Kidney epithelial cell (primary cell): ENCODE measurements around the gene ABLIM3. TPM values are rescaled to one million over a fixed set of nuclear protein-coding genes. Genes with fewer than 3 reads are reported as not detected.

ENCODE experiments used
- DNase-seq: peaks from one replicate; pipeline ENCODE4 v3.0.0-alpha.2; 2010; ENCODE audit warnings: low read depth
- H3K27me3 ChIP-seq: 2 replicates; pipeline ENCODE4 v1.6.0; 2011; ENCODE audit warnings: low read length; ENCODE audit not compliant: control insufficient read depth, insufficient read depth
- H3K36me3 ChIP-seq: 2 replicates; pipeline ENCODE4 v1.5.1; 2011; ENCODE audit warnings: low read length; ENCODE audit not compliant: control insufficient read depth, insufficient read depth
- H3K4me3 ChIP-seq: 2 replicates; pipeline ENCODE4 v1.5.1; 2011; ENCODE audit warnings: low read depth, mild to moderate bottlenecking, control low read depth, low read length
- CTCF ChIP-seq: IDR thresholded peaks from 2 replicates; pipeline ENCODE4 v1.5.1; 2011; ENCODE audit warnings: mild to moderate bottlenecking, moderate library complexity, low read length, control low read depth, inconsistent platforms; ENCODE audit not compliant: insufficient read depth, poor library complexity, severe bottlenecking
- total RNA-seq: library from RNA; depleted of rRNA; stranded (reverse); fragments of >200 nt; gene quantifications from 2 replicates; pipeline ENCODE4 v1.2.3, GENCODE V29; 2015

The ABLIM3 gene
- total RNA-seq, 1 donor from 2014 or later = 35.2 TPM

GRCh38 chr5:149254506-149254905, 113.2 kb downstream of the ABLIM3 start:
- DNase-seq = no peak
- Histone ChIP-seq H3K27me3 (no peaks in the 10 kb centered on the region), H3K36me3 (no peaks in the 10 kb centered on the region), H3K4me3 (no peak overlapping the region)
- no peak for TF ChIP-seq CTCF

GRCh38 chr5:149256451-149256850, 115.2 kb downstream of the ABLIM3 start:
- H3K36me3 ChIP-seq = no peaks in the 10 kb centered on the region
- DNase-seq = no peak
- H3K4me3 ChIP-seq = no peak overlapping the region
- no peak for TF ChIP-seq CTCF
- H3K27me3 ChIP-seq = no peaks in the 10 kb centered on the region

- H3K27me3 ChIP-seq = no peaks in the 10 kb centered on the region
- no peaks in the 10 kb centered on the region for H3K36me3 ChIP-seq
- DNase-seq = no peak
- no peak overlapping the region for H3K4me3 ChIP-seq
- no peak for TF ChIP-seq CTCF
These were observed 115.8 kb downstream of the ABLIM3 start for GRCh38 chr5:149257131-149257530.

- Histone ChIP-seq H3K4me3 (no peak overlapping the region), H3K27me3 (no peaks in the 10 kb centered on the region), H3K36me3 (no peaks in the 10 kb centered on the region)
- no peak for TF ChIP-seq CTCF
- peak; percentile 69 for DNase-seq
These were observed 116.8 kb downstream of the ABLIM3 start for GRCh38 chr5:149257889-149258705.

GRCh38 chr5:149260761-149261160, 119.5 kb downstream of the ABLIM3 start:
- no peak overlapping the region for H3K4me3 ChIP-seq
- no peak for TF ChIP-seq CTCF
- no peaks in the 10 kb centered on the region for H3K36me3 ChIP-seq
- no peaks in the 10 kb centered on the region for H3K27me3 ChIP-seq
- DNase-seq = no peak

- Histone ChIP-seq H3K27me3 (no peaks in the 10 kb centered on the region), H3K4me3 (no peak overlapping the region), H3K36me3 (no peaks in the 10 kb centered on the region)
- no peak for DNase-seq
- TF ChIP-seq CTCF = no peak
These were observed 120.0 kb downstream of the ABLIM3 start for GRCh38 chr5:149261246-149261645.
